COLO829 (cell line): Measurements from ENCODE around the gene EXOSC2.

Experiments
- DNase-seq: peaks from one replicate; pipeline ENCODE4 v3.0.0; 2012; ENCODE audit warnings: low spot score

The EXOSC2 gene

DNA sequence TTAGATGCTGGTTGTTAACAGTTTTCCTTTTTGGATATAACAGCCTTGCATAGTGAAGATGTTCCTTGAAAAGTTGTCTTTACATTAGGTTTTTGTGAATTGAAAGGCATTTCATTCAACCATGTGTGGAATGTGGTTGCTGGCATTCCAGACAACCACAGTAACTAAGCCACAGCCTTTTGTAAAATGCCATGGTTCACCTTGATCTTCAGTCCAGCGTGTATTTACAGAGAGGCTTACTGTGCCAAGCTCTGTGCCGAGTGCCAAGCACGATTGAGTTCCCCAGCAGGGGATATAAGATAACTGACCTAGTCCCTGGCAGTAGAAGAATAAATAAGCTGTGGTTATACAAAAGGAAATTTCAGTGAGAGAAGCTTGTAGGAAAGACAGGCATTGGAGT lies 4.9 kb downstream of the EXOSC2 start:
- no peak for DNase-seq

DNA sequence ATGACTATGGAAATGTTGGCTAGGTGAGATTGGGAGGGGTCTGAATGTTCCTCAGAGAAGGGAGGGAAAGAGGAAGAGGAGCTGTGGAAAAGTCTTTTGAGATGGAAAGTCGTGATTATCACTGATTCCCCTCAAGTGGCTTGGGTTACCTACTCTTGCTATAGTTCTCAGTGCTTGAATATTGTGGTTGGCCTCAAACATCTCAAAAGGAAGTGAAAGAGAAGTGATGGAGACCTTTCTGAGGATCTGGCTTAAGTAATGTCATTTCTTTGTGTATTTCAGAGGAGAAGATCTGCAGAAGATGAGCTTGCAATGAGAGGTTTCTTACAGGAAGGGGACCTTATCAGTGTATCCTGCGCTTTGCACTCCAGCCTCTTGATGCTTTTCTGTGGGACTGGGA lies 5.5 kb downstream of the EXOSC2 start:
- DNase-seq = no peak

DNA sequence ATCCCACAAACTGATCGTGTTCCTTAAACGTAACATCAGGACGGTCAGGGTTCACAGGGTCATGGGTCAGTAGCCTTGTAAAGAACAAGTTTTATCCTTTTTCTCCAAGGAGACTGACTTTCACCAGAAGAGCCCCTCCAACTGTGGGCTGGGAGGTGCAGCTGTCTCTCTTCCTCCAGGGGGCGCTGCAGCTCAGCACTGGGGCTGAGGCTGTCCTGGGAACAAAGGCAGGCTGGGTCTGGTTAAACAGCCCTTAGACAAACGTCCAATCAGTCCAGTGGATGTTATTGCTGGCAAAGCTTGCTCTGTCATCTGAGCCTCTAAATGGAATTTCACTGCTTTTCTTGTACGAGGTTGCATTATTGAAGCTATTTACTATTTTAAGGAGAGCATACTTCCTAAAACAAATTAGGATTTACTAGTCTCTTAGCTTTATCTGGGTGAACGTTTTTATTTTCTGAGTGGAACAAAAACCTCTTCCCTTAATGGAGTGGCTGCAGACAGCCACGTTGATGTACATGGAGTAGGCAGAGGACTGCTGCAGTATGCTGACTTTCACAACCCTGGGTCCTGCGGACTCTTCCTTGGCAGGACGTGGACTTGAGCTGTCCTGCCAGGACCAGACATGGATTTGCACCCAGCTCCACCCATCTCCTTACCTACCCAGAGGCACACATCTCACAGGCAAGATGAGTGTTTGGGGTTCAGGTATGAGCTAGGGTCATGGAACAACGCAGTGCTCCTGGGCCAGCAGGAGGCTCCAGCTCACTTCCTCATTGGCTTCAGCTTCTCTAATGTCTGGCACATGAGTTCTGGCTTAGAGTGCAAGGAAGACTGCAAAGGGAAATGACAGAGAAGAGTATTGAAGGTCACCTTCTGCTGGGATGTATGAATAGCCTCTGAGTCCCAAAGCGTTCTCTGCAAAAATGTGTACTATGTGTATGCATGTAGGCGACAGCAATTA lies 7.8 kb downstream of the EXOSC2 start:
- peak; percentile 76 for DNase-seq

DNA sequence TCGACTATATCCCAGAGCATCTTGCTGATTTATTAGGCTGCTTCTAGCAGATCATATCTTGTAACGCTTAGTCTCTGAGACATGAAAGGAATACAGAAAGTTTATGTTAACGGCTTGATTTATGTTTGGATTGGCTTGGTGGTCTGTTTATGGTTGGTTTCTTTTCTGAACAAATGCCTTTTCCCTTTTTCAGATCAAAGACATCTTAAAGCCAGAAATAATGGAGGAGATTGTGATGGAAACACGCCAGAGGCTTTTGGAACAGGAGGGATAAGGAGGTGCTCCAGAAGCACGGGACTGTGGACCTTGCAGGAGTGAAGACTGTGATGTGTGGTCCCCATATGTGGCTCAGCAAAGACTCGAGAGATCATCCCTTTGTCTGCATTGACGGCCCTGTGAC lies 9.9 kb downstream of the EXOSC2 start:
- no peak for DNase-seq

DNA sequence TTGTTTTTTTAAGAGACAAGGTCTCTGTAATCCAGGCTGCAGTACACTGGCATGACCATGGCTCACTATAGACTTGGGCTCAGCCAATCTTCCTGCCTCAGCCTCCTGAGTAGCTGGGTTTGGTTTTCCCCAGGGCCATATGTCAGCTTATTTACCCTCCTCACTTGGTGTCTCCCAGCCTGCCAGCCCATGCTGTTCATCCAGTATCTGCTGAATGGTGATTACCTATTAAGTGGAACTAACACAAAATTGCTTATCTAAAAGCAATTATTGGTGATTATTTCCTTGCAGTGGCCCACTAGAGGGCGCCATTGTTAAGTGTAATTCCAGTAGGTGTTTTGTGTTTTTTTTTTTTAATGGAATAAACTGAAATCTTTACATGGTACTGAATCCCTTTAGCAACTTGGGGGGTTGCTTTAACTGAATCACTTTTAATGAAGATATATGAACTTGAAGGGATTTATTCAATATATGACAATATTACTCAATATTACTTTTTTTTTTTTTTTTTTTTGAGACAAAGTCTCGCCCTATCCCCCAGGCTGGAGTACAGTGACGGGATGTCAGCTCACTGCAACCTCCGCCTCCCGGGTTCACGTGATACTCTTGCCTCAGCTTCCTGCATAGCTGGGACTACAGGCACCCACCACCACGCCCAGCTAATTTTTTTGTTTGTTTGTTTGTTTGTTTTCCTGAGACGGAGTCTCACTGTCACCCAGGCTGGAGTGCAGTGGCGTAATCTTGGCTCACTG lies 13.8 kb downstream of the EXOSC2 start:
- peak; percentile 74 for DNase-seq

DNA sequence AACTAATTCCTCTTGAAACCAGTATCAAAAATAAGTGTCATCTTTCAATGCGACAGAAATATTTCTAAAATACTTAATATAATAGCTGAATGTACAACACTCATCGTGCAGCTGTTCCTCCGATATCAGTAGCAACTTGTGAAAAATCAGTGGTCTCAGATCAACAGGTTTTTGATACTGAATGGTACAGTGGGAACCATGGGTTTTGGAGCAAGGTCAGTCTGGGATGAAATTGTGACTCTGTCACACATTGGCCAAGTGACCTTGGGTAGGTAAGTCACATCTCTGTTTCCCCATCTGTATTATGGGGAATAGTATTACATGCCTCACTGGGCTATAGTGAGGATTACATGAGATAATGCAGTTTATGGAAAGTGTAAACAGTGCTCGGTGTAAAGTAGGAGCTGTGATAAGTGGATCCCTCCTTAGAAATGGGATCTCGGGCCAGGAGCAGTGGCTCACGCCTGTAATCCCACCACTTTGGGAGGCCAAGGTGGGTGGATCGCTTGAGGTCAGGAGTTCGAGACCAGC lies 17.3 kb downstream of the EXOSC2 start:
- DNase-seq = no peak

DNA sequence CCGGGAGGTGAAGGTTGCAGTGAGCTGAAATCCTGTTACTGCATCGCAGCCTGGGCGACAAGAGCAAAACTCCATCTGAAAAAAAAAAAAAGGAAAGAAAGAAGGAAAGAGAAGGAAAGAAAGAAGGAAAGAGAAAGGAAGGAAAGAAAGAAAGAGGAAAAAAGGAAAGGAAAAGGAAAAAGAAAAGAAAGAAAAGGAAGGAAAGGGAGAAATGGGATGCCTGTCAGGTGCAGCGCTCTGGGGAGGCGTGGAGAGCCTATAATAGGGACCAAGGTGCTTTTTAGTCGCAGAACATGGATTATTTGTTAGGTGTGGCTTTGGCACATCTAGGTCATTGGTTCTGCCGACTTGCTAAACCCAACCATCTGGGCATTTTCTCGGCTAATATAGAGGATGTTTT lies 17.9 kb downstream of the EXOSC2 start:
- DNase-seq = no peak

DNA sequence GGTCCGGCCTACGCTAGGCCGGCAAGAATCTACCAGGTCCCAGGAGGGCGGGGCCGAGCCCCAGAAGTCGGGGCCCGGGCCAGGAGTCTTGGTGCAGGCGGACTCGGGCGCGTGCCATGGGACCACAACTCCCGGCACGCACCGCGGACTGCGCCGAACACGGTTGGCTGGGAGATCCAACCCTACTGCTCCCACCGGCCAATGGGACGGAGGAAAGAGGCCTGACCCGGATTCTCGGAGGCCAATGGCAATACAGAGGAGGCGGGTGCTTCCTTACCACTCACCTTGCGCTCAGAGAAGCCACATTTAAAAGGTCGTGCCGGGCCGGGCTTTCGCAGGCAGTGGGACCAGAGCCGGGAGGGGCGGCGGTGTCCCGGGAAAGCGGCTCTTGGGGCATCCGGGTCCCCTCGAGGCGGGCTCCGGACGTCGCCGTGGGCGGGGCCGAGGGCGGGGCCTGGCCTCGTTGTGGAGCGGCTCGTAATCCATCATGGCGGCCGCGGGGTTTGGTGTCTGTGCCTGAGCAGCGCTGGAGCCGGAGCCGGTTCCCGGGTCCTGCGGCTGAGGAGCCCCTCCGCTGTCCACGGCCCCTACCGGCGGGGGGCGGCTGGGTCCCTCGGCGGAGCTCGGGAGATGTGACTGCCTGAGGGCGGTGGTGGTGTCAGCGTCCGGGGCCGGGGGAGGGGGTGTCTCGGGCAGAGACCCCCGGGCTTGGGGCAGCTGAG lies 19.1 kb downstream of the EXOSC2 start:
- peak; percentile 98 for DNase-seq

DNA sequence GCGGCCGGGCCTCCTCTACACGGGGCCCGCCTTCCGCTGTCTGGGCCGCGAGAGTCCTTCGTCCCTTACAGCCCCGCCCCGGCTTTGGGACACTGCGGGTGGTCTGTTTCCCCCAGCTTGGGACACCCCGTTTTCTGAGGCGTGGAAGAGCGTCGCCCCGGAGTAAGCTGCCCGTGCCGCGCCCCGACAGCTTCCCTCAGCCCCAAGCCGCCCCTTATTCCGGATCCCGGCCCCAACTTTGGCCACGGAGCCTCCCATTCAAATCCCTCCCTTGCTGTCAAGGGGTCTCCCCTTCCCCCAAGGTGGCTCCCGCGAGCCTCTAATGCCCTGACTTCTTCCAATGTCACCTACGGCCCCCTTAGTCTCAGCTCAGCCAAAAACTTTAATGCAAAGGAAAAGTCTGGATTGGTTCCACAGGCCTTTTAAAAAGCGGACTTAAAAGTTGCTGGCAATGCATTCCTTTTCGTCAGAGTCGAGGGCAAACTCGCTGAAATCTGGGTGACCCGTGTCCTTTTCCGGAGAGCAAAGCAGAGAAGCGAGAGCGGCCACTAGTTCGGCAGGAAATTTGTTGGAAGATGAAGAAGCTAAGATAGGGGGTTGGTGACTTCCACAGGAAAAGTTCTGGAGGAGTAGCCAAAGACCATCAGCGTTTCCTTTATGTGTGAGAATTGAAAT lies 19.8 kb downstream of the EXOSC2 start:
- DNase-seq = no peak

DNA sequence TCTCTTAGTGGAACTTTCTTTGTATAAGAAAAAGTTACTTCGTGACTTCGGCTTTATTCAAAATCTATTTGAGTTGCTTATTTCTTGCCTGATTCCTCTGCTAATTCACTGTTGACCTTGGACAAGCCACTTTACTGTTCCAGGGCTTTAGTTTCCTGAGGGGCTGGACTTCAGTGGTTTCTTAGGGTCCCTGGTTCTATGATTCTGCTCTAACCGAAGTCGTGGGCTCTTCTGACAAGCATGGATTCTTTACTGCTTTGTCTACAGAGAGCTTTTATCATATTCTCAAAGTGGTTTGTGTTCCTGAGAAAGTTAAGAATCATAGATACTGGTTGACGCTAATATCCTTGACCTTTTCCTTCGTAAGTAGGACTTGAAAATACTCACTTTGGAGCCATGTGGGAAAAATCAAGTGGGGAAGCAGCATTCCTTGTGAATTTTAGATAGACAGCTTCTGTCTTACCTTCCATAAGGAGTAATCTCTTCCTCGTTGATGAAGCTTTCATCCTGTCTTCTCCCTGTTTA lies 21.1 kb downstream of the EXOSC2 start:
- DNase-seq = no peak

DNA sequence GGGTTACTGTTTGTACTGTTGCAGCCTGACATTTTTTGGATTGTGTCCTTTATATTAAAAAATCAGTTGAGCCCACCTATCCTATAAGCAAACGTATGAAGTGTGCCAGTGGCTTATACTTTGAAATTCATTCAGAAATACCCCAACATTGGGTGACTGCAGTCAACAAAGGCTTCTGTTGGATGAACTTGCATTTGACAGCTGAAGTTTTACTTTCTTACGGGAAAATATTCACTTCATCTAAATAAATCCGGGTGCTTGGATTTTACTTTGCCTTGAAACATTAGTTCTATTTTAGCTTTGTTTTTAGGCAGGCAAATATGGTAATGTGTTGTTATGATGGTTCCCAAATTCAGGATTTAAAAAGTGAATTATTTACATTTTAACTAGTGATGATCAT lies 21.7 kb downstream of the EXOSC2 start:
- DNase-seq = no peak

DNA sequence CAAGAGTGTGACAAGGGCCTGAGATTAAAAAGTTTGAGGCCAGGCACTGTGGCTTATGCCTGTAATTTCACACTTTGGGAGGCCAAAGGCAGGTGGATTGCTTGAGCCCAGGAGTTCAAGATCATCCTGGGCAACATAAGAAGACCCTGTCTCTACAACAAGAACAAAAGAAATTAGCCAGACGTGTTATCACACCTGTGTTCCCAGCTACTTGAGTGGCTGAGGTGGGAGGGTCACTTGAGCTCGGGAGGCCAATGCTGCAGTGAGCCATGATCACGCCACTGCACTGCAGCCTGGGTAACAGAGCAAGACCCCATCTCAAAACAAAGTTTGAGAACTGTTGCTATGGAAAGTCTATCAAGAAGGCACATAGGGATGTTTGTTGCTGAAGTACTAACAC lies 25.0 kb downstream of the EXOSC2 start:
- DNase-seq = no peak

DNA sequence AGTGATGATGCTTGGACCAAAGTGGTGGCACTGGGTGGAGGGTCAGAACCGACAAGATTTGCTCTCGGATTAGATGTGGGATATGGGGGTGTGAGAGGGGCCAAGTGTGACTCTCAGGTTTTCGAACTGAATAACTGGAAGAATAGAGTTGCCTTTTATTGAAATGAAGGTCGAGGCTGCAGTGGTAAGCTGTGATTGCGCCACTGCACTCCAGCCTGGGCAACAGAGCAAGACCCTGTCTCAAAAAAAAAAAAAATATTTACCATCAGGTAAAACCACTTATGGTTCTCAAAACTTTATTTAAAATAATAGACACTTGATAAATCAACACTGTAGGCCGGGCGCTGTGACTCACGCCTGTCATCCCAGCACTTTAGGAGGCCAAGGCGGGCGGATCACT lies 27.2 kb downstream of the EXOSC2 start:
- DNase-seq = no peak

DNA sequence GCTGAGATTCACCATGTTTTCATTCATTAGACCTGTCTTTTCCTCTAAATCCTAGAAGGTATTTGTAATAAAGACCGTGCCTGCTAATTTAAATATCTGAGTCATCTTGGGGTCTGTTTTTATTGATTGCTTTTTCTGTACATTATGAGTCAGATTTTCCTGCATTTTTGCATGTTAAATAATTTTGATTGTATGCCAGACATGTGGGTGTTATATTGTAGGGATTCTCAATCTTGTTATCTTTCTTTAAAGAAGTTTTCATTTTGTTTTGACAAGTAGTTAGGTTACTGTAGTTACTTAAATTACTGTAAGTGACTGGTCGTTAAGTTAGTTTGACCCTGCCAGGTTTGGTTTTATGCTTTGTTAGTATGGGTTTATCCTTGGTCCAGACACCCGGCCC lies 35.1 kb downstream of the EXOSC2 start:
- DNase-seq = peak; percentile 74

DNA sequence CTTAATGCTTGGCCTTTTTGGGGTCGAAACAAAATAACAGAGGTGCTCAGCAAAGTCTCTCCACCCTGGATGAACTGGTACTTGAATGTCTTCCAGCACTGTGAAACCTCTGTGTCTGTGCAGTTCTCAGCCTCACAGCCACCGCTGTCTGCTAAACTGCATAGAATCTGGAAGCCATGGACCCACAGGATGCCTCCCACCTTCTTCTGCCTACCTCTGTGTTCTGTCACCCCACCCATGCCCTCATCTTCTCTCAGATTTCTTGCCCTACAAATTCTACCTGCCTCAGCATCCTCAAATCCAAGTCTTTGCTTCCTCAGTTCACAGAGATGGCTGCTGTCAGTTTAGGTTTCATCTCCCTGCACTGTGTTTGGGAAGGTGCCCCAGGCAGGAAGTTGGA lies 35.6 kb downstream of the EXOSC2 start:
- no peak for DNase-seq

DNA sequence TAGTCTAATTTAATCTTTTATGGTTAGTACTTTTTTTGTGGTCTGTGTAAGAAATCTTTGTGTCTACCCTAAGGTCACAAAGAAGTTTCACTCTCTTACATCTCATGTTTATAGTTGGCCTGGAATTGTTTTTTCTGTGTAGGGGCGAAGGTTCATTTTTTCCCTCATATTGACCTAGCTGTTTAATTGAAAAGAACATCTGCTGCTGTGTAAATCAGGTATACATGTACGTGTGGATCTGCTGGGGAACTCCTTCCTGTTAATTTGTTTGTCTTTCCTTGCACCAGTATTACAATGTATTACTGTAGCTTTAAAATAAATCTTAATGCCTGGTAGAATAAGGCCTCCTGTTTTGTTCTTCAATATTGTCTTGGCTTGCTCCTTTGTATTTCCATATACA lies 37.8 kb downstream of the EXOSC2 start:
- DNase-seq = no peak

DNA sequence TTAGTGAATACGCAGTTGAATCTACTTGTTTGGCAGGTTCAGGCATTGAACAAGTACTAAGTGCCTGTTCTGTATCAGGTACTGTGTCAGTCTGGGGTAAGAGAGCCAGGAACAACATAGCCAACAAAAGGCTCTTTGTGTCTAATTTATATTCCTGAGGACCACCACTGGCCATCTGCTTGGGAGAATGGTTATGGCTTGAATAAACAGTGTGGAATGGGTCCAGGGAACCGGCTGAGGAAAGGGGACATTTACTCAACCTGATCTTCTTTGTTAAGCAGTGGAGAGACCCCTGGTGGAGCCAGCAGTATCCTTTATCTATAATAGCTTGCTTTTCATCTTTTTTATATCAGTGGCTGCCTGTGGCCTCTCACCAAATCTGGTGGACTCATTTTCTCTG lies 38.6 kb downstream of the EXOSC2 start:
- DNase-seq = peak; percentile 35

DNA sequence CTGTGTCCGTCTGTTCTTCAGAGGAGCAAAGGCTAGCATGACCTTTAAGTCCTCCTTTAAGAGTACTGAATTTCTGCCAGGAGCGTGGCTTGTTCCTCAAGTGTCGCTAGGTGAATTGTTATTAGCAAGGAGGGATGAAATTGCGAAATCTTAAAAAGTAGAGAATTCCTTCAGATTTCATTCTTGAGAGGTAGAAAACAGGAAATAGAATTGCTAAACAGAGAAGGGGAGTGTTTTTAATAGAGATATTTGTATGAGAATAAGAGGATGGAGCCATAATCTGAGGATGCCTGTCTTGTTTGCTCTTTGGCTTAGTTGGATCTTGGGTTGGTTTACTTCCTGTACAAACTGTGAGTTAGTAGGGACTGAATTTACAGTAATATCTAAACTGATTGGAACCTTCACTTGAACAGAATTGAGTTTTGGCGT lies 39.2 kb downstream of the EXOSC2 start:
- no peak for DNase-seq

DNA sequence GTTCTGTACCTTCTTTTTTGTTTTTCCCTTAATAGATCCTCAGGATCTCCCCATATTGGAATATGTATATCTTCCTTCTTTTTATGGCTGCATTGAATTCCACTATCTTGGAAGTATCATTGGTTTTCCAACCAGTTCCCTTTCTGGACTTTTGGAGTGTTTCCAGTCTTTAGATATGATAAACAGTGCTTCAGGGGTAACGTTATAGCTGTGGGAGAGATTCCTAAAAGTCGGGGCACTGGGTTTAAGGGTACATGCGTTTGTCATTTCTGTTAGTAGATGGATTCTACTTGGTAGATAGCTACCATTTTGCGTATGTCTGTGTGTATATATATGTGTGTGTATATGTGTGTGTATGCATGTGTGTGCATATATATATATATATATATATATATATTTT lies 42.0 kb downstream of the EXOSC2 start:
- no peak for DNase-seq

DNA sequence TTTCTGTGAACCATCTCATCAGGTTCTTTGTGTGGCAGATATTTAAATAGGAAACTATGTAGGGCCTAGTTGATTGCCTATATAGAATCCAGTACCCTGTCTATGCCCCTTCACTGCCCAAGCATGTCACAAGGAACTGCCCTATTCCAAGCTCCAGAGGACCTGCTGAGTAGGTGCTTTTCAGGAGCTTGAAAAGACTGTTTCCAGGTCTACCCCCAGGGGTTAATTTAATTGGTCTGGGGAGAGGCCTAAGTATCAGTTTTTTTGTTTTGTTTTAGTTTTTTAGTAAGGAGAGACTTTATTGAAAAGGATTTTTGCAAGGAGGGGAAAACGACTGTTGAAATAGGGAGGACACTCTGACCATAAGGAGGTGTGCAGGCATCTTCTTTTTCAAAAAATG lies 43.3 kb downstream of the EXOSC2 start:
- no peak for DNase-seq

DNA sequence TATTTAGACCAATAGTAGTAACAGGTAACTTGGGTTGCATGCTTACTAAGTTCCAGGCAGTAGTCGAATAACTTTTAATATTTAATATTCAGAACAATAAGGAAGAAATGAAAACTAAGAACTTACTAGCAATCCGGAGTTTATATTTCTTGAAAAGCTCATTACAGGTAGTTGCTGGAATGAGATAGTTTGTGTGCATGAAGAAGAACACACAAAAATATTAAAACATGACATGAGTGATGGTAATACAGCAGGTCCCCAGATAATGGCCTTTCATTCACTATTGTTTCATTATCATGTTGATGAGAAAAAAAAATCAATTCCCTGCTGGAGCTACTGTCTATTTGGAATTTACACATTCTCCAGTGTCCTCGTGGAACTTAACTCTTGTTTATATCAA lies 44.7 kb downstream of the EXOSC2 start:
- DNase-seq = no peak

DNA sequence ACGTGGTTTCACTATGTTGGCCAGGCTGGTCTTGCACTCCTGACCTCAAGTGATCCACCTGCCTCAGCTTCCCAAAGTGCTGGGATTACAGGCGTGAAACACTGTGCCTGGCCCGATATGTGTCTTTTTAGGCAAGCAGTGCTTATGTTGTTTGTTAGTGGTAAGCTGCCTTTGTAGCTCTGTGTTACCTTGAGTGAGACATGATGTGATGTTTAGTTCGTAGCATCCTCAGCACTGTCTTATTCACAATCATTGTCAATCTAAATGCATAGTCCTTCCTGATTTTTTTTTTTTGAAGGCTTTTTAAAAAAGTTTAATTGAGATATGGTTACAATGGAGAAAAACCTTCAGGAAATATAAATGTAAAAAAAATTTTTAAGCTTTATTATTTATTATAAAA lies 45.5 kb downstream of the EXOSC2 start:
- no peak for DNase-seq
